MV-4-11 (cell line): ENCODE measurements around the gene LGALS9.
"Not testable (repeated sequence)": the region's sequence is repeated elsewhere in the genome, so short reads cannot be mapped to it uniquely, and the experiment has no call there.

ENCODE experiments used
- DNase-seq: peaks from one replicate; lab custom pipeline; 2025; lab: John Stamatoyannopoulos, UW

The LGALS9 gene

GRCh38 chr17:27654654-27655524 lies 23.9 kb downstream of the LGALS9 start:
- DNase-seq: peak; percentile 83

- DNase-seq: not testable (repeated sequence)
Observed at GRCh38 chr17:27655525-27656111, 24.6 kb downstream of the LGALS9 start.

GRCh38 chr17:27656620-27657019 lies 25.6 kb downstream of the LGALS9 start:
- not testable (repeated sequence) for DNase-seq

- DNase-seq: peak; percentile 42
Observed at GRCh38 chr17:27657620-27658019, 26.6 kb downstream of the LGALS9 start.

GRCh38 chr17:27659683-27660082 lies 28.7 kb downstream of the LGALS9 start:
- no peak for DNase-seq

GRCh38 chr17:27660436-27660835 lies 29.4 kb downstream of the LGALS9 start:
- no peak for DNase-seq

GRCh38 chr17:27663936-27664605 lies 33.1 kb downstream of the LGALS9 start:
- no peak for DNase-seq

GRCh38 chr17:27664606-27664965 lies 33.6 kb downstream of the LGALS9 start:
- DNase-seq: no peak

GRCh38 chr17:27665549-27665948 lies 34.6 kb downstream of the LGALS9 start:
- DNase-seq: no peak

- not testable (repeated sequence) for DNase-seq
Observed at GRCh38 chr17:27666270-27666669, 35.3 kb downstream of the LGALS9 start.

- DNase-seq: no peak
Observed at GRCh38 chr17:27666831-27667560, 36.0 kb downstream of the LGALS9 start.

GRCh38 chr17:27667656-27668487 lies 36.9 kb downstream of the LGALS9 start:
- no peak for DNase-seq

- DNase-seq: no peak
Observed at GRCh38 chr17:27668488-27668823, 37.5 kb downstream of the LGALS9 start.

- no peak for DNase-seq
Observed at GRCh38 chr17:27669136-27669535, 38.1 kb downstream of the LGALS9 start.

- DNase-seq: no peak
Observed at GRCh38 chr17:27669850-27670249, 38.9 kb downstream of the LGALS9 start.

- DNase-seq: no peak
Observed at GRCh38 chr17:27670791-27671590, 40.0 kb downstream of the LGALS9 start.

GRCh38 chr17:27671591-27671910 lies 40.6 kb downstream of the LGALS9 start:
- DNase-seq: no peak

GRCh38 chr17:27671977-27672480 lies 41.0 kb downstream of the LGALS9 start:
- DNase-seq: not testable (repeated sequence)

- DNase-seq: no peak
Observed at GRCh38 chr17:27674335-27674734, 43.3 kb downstream of the LGALS9 start.

- DNase-seq: no peak
Observed at GRCh38 chr17:27677191-27677590, 46.2 kb downstream of the LGALS9 start.

- DNase-seq: not testable (repeated sequence)
Observed at GRCh38 chr17:27686322-27686721, 55.3 kb downstream of the LGALS9 start.
